ENCODE results near the gene IL36A. TPM values are rescaled to one million over a fixed set of nuclear protein-coding genes. Genes with fewer than 3 reads are reported as not detected.

Gene IL36A, protein sequence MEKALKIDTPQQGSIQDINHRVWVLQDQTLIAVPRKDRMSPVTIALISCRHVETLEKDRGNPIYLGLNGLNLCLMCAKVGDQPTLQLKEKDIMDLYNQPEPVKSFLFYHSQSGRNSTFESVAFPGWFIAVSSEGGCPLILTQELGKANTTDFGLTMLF
- total RNA-seq = not detected

DNA sequence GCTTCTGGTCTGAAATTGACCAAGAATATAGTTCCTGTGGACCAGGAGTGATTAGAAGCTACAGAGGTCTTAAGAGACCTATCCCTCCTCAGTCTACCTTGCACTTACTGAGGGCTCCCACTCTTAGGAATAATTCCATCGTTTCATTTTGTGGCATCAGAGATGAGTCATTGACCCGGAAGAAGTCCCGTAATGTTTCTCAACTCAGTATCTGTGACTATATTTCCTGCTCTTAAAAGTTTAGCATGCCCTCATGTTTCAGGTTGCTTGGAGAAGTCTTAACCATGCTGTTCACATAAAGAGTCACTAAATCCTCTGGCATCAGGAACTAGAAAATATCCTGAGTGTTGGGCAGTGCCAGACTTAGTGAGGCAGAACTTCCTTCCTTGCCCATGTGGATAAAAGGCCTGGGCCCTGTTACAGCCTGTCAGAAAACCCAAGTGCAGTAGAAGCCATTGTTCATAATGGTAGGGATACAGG lies at the start of gene IL36A:
IL36A (plus strand) TSS at position 430 of the 480 bp plus-strand sequence. CDS start 413 bp downstream, outside the sequence.
- DNase-seq (ENCODE audit: low spot score) = no peak

DNA sequence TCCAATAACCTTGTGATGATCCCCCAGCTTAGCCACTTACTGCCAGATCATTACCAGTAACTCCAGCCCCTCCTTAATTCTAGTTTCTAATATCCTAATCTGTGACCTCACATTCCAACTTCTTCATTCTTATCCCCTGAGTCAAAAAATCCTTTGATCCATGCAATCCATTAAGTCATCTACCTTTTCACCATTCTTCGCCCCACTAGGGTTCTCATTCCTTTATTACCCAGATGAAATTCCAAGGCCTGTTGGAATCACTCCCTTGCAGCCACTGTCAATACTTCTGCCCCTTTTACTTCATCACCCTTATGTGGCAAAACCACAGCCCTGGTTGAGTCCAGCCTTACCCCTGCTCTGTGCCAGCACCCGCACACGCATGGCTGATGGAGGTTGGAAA lies 47.7 kb upstream of the IL36A start:
- no peak for DNase-seq (ENCODE audit: low spot score)

GRCh38 chr2:112958428-112959108 lies 46.7 kb upstream of the IL36A start:
- peak; percentile 50 for DNase-seq (ENCODE audit: low spot score)

DNA sequence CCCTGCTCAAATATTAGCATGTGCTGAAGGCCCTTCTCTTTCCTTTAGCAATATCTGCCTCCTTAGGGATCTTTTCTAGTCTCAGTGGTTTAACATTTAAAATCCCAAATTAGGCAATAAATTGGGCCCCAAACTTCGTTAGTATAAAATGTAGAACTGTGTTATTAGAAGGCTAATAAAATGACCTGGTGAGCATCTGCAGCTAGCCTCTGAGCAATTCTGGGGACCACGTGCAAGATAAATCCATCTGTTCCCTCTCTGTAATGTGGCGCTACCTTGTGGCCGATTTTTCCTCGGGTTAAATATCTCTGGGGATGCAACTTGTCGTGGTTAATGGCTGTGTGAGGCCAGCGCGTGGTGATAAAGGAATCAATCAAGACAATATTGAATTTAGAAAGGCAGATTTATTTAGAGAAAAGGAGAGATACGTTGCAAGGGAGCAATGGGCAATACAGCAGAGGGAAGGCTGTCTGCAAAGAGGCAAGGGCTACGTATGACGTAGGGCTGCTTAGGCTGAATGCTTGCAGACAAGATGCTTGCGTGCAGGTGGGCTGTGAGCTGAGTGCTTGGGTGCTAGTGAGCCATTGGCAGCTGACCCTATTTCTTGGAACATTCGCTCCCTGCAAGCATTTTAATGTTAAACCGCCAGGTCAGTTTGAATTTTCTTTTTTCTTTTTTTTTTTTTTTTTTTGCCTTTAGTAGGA lies 46.0 kb upstream of the IL36A start:
- DNase-seq (ENCODE audit: low spot score) = no peak

DNA sequence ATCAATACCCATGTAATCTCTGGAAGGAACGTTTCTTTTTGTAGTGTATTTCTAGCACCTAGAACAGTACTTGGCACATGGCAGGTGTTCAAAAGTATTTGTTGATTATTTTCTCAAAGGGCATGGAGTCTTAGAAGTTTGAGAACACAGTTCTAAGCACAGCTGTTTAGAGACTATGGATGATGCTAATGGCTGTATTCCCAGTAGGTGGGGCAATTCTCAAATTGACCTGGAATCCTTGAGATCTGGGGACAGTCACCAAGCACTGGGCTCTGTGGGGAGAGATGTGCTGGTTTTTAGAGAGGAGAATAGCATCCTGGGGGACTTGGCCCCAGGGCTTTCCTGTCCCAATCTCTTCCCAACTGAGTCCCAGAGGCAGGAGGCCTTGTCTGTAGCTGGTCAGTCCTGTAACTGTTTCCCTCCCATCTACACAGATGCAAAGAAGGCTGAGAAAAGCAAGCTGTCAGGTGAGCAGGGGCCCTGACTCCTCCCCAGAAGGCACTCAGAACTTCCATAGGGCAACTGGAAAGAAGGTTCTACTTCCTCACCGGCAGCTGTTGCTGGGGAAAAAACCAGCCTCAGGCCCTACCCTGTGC lies 44.9 kb upstream of the IL36A start:
- no peak for DNase-seq (ENCODE audit: low spot score)

DNA sequence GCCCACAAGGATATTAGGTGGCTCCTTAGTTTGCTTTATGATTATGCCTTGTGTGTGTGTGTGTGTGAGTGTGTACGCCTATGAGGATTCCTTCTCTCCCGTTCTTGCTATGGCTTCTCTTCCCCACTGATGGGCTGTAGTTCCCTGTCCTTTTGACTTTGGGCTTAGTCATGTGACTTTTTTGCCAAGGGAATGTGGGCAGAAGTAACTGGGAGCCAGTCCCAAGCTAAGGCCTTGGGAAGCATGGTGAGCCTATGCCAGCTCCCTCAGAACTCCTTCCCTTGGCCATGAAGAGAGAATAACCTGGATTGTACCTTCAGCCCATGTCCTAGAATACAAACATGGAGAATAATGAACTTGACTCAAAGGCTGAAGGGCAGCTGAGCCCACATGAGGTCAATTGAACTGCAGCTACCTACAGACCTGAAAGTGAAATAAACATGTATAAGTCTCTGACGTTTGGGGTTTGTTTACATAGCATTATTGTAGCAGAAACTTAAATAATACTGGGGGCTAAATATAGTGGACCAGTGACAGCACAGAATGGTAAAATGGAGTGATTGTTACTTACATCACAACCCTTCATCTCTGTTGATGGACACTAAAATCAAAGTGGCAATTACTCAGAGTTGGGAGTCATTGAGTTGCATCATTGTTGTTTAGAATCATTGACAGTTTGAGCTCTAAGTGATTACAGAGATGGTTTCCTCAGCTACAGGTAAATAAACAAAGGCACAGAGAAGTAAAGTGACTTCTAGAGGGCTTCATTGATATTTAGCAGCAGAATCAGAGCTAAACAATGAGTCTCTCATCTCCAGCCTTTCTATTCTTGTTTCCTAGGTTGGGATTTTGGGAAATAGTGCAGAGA lies 42.7 kb upstream of the IL36A start:
- DNase-seq (ENCODE audit: low spot score) = no peak

GRCh38 chr2:112967023-112967422 lies 38.2 kb upstream of the IL36A start:
- DNase-seq (ENCODE audit: low spot score) = no peak

DNA sequence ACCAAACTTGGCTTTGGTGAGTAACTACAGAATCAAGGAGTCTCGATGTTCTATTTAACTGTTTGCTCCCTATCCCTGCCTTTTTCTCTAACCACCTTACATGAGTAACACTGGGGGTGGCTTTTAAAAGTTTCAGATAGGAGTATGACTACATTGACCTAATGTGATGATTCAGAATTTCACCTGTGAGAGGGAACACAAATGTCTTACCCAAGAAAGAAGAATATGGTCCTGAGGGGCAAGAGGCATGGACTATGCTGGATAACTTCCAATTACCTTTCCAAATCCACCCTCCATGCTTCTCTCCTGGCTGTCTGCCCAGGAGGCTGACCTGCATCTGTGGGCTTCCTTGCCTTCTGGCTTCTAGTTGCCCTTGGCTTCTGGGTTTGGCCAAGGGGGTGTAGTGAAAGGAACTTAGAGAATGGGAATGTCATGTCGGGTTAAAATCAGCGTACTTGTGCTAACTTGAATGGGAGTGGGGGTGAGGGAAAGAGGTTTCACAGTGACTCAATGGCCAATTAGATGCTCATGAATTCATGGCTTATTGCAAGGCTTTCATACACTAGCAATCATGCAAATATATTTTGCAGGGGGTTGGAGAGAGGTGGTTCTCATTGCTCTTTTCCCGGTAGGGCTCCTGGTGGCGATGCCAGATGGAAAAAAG lies 32.7 kb upstream of the IL36A start:
- DNase-seq (ENCODE audit: low spot score) = no peak

GRCh38 chr2:112973156-112973555 lies 32.1 kb upstream of the IL36A start:
- DNase-seq (ENCODE audit: low spot score) = no peak

DNA sequence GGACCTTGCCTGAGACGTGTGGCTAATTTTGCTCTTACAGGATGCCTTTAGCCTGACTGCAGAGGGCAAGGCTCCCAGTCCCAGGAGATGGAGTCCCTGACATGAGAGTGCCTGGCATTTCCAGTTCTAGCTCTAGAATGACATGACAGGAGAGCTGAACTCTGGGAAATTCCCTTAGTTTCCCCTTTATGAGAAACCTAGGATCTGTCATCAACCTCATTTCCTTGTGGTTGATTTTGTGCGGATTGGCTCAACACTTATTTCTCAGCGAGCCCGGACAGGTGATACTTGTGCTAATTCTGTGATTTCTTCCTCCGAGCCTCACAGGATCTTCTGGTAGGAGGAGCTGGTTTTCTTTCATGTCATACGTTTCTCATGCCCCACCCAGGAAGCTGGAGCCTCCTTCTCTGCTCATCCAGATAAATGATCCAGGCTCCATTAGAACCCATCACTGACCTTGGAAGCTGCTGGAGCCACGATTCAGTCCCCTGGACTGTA lies 27.7 kb upstream of the IL36A start, which contains the start of gene IL36G:
IL36G (plus strand) TSS at position 448 of the 498 bp plus-strand sequence. CDS start 633 bp downstream, outside the sequence.
- DNase-seq (ENCODE audit: low spot score) = no peak

GRCh38 chr2:112979731-112980130 lies 25.5 kb upstream of the IL36A start:
- DNase-seq (ENCODE audit: low spot score) = no peak

- no peak for DNase-seq (ENCODE audit: low spot score)
Measured at GRCh38 chr2:112980537-112980936, 24.7 kb upstream of the IL36A start.

GRCh38 chr2:112985090-112985489 lies 20.2 kb upstream of the IL36A start:
- no peak for DNase-seq (ENCODE audit: low spot score)

DNA sequence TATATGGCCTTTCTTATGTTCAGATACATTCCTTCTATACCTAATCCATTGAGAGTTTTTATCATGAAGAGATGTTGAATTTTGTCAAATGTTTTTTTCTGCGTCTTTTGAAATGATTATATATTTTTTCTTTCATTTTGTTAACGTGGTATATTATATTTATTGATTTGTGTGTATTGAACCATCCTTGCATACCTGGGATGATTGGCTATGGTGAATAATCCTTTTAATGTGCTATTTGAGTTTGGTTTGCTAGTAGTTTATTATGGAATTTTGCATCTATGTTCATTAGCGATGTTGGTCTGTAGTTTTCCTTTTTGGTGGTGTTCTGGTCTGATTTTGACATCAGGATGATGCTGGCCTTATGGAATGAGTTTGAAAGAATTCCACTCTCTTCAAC lies 15.6 kb upstream of the IL36A start:
- no peak for DNase-seq (ENCODE audit: low spot score)

DNA sequence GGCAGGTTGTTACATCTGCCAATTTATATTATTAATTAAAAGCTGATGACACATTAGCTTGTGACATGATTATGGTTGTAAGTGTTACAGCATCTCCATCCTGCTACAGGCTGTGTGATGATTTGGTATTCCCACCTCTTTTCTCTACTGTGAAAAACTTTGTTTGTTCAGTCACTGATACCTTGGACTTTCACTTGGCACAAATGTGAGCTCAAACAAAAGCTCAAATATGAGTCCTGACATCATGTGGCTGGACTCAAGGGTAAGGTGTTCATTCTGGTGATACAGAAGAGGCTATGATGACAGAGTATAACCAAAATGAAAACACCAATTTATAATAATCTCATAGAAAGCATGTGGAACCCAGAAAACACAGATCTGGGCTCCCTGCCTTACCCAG lies 11.4 kb upstream of the IL36A start:
- DNase-seq (ENCODE audit: low spot score) = no peak

GRCh38 chr2:112994648-112995047 lies 10.6 kb upstream of the IL36A start:
- DNase-seq (ENCODE audit: low spot score) = no peak

- no peak for DNase-seq (ENCODE audit: low spot score)
Measured at GRCh38 chr2:112995346-112995920, 9.8 kb upstream of the IL36A start.

DNA sequence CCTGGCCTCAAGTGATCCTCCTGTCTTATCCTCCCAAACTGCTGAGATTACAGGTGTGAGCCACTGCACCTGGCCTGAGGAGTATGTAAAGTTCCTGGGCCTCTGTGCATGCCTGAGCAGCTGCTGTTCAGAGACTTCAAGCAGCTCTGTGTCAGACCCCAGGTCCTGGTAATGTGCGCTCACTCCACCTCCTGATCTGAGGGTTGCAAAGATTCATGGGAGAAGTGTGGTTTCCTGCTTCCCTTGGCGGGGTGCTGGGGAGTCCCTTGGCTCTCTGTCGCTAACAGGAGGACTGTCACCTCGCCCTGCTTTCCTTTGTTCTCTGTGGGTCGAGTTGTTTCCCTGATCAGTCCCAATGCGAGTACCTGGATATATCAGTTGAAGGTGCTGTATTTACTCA lies 8.6 kb upstream of the IL36A start:
- DNase-seq (ENCODE audit: low spot score) = no peak

- no peak for DNase-seq (ENCODE audit: low spot score)
Measured at GRCh38 chr2:112997151-112997550, 8.1 kb upstream of the IL36A start.

GRCh38 chr2:113000436-113000835 lies 4.8 kb upstream of the IL36A start:
- no peak for DNase-seq (ENCODE audit: low spot score)
